NCI-H2171 (cell line): ENCODE data around the gene TSC22D1.
"Not testable (repeated sequence)": the region's sequence is repeated elsewhere in the genome, so short reads cannot be mapped to it uniquely, and the experiment has no call there.

Experiments used
- DNase-seq: peaks from one replicate; lab custom pipeline; 2025; lab: John Stamatoyannopoulos, UW

TSC22D1 gene

DNA sequence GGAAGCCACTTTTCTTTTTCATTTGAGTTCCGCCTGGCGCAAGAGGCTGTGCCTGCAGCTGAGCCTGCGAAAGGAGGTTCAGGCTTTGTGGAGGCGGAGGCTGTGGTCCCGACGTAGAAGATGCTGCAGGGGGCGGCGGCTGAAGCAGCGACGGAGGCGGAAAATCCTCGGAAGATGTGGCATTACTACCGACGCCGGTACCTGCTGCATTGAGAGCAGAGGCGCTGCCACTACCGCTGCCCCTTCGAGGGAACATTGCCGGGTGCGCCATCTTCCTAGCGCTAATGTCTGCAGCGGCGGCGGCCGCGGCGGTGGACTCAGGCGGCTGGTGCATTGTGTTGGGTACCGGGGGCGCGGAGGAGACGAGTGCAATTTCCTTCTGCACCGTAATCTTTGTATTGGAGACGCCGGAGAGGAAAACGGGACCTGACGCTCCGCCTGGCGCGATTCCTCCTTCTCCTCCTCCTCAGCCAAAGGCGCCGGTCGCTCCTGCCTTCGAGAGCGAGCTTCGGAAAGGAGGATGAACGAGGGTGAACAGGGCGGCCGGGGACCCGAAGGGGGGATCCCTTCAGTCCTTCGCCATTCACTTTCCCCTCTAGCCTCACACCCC, at the start of gene TSC22D1:
Gene TSC22D1 (minus strand): TSS at position 590 of the 610 bp plus-strand sequence. CDS start 256 bp downstream, at position 334.
- DNase-seq = peak; percentile 21

DNA sequence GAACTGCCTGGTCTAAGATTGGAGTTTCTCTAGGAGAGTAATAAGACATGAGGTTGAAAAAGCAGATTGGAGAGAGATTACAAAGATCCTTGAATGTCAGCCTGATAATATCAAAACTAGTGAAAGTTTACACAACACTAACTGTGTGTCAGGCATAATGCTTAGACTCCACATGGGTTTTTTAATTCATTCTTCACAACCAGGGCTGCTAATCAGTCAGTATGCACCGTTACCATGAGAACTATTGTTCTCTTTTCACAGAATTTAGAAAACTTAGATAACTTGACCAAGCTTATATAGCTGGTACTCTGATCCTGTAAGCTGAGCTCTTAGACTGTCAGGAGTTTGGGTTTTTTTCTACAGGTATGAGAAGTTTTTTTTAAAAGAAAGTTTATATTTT, 46.6 kb upstream of the TSC22D1 start:
- DNase-seq = no peak

DNA sequence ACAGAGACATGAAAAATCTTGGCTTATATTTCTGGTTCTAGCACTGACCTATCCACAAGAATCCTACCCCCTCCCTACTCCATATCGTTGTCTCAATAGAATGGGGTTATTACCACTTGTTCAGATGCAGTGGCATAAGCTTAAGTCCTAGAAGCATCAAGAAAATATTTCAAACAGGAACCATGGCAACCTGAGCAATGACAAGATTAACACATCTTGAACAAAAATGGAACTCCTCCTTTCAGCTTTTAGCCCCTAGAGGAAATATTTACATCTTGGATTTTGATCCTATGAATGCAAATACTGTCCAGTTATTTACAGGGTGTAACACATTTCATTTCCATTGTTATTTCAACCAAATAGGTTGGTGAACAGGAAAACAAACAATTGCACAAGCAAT, 46.1 kb upstream of the TSC22D1 start:
- DNase-seq = no peak

DNA sequence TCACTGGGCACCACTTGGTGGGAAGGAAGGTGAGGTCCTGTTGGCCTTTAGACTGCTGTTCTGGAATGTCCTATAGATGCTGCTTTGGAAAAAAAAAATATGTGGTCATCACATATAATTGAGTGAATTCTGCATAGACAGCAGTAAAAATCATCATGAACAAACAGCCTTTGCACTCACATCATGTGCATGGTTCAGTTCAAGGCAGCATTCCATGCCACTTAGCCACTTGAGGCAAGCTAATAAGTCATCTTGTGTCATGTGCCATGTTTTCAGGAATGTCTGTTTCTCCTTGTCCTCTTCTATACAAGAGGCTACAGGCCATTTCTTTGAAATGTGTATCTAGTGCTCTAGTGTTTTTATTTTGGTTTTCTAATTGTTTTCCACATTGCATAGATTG, 43.9 kb upstream of the TSC22D1 start:
- DNase-seq = no peak

DNA sequence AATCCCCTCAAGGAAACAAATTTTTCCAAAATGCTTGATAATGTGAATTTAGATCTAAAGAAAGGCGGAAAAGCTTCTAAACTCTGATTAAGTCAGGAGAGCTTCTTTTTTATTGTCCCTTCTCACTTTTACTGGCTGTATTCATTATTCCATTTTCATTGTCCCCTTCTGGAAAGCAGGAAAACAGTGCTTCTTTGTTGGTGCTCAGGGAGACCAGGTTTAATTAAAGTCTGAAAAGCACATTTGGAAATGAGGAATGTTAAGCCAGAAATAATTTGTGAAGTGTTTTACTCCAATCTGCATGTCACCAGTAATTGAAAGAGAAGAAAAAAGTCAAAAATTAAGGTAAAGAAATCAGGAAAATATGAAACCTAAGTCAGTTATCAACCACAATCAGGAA, 43.5 kb upstream of the TSC22D1 start:
- no peak for DNase-seq

DNA sequence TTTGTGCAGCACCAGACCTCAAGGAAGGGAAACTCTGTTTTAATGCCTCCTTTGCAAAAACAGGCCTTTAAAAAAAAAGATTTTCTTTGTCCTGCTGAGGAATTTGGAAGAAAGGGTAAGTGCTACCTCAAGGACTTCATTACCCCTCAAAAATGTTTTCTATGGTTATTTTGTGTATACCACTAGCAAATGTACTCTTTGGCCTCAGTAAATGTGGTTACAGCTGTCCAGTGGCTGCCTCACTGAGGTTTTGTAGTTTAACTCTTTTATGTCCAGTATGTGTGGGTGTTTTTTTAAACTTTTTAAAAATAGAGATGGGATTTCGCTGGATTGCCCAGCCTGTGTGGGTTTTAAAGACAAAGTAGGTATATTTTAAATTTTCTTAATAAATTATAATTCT, 42.2 kb upstream of the TSC22D1 start:
- DNase-seq = no peak

DNA sequence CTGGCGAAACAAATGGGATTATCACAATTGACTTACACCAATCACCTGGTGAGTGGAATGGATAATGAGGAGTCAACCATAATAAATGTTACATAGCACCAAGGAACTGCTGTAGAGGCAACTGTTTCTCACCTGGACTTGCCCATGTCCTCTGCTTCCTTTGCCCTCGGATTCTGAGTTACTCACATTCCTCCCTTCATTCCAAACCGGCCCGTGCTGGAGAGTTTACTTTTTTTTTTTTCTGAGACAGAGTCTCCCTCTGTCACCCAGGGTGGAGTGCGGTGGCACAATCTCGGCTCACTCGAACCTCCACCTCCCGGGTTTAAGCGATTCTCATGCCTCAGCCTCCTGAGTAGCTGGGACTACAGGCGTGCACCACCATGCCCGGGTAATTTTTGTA, 41.5 kb upstream of the TSC22D1 start:
- no peak for DNase-seq

DNA sequence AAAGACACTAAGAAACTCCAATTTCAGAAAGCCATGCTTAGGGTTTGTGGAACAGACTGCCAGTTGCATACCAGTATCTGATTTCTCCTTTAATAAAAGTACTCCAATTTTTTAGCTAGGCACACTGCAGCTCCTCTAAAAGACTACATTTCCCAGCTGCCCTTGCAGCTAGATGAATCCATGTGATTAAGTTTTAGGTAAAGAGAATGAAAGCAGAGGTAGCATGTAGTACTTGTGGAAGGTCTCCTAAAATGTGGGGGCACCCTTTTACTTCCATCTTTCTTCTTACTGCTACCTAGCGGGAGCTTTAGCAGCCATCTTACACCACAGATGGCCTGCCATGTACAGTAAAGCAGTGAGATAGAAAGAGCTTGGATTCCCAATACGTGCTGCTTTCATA, 33.0 kb upstream of the TSC22D1 start:
- DNase-seq = no peak

DNA sequence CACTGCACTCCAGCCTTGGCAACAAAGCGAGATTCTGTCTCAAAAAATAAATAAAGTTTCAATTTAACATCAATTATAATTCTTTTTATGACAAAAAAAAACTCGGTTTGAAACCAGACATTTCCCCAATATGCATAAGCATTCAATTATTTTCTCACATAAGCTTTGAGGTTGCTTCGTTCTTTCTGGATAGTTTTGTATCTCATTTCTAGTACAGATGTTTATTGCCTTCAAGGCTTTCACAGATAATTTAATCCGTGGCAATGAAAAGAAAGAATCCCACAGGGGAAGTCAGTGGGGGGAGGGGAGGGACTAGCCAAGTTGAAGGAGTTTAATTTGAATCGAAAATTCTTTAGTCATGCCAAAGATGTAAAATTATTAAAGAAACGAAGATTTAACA, 29.6 kb upstream of the TSC22D1 start:
- DNase-seq = no peak

DNA sequence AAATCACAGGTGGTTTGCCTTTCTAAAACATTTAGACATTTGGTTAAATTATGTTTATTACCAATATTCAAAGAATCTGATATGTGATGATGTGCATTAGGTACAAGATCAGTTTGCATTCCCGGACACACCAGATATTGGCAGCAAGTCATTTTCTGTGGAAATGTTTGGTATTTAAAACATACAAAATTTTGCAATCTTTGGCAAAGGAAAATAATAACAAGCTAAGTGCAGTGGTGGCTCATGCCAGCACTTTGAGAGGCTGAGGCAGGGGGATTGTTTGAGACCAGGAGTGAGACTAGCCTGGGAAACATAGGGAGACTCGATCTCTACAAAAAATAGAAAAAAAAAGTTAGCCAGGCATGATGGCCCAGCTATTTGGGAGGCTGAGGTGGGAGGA, 29.1 kb upstream of the TSC22D1 start:
- DNase-seq = no peak

DNA sequence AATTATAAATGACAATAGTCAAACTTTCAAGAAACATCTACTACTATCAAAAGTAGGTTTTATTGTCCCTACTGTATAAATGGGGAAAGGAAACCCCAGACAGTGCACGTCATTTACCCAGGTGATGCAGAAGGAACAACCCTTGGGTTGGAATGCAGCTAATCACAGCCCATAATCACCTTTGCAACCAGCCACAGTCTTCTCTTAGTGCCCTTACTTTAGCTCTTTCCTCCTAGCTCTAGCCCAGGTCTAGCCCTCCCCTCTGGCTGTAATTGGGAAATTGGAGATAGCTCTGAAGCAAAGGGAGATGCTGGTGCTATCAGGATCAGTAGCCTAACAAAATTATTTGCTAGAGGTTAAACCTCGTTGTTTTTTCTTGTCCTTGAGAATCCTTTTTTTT, 25.5 kb upstream of the TSC22D1 start:
- DNase-seq = no peak

DNA sequence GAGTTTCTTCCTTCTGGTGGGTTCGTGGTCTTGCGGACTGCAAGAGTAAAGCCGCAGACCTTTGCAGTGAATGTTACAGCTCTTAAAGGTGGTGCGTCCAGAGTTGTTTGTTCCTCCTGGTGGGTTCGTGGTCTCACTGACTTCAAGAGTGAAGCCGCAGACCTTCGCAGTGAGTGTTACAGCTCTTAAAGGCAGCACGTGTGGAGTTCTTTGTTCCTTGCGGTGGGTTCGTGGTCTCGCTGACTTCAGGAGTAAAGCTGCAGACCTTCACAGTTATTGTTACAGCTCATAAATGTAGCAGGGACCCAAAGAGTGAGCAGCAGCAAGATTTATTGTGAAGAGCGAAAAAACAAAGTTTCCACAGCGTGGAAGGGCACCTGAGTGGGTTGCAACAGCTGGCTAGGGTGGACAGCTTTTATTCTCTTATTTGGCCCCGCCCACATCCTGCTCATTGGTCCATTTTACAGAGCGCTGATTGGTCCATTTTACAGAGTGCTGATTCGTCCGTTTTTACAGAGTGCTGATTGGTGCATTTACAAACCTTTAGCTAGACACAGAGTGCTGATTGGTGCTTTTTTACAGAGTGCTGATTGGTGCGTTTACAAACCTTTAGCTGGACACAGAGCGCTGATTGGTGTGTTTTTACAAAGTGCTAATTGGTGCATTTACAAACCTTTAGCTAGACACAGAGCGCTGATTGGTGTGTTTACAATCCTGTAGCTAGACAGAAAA, 17.9 kb upstream of the TSC22D1 start:
- not testable (repeated sequence) for DNase-seq

DNA sequence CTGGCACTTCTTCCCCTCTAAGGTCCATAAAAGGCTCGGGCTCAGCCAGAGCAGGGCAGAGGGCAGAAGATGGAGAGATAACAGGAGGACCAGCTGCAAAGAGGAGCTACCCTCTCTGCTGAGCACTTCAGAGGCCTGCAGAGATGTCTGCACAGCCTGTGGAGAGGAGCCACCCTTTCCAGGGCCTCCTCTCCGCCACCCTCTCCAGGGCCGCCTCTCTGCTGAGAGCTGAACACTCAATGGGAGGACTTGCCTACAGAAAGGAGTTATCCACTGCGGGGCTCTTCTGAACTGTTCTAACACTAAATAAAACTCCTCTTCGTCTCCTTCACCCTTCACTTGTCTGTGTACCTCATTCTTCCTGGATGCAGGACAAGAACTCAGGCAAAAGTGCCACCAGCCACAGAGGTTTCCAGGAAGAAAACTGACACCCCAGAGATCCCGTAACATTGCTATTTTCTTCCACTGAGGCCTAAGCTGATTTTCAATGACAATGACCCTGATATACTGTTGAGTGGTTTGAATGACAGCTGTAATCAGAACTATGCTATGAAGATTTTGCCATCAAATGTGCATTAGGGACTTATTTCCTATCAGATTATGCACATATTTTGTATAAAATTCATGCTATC, 16.2 kb upstream of the TSC22D1 start:
- no peak for DNase-seq

DNA sequence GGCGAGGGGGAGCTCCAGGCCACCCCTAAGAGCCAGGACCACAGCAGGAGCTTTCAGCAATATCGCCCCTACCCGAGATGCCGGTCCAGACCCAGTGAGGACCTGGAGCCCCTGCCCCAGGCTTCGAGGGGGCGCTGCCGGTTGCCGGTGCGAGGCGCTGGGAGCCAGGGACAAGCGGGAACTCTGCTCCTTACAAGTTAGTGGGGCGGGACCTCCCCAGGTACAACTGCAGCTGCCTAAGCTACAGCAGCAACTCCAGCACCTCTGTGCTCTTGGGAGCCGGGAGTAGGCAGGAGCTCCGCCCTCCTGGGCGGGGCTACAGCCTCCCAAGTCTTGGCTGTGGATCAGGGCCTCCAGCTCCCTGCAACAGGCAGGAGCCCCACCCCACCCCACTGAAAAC, 15.2 kb upstream of the TSC22D1 start:
- DNase-seq = no peak

DNA sequence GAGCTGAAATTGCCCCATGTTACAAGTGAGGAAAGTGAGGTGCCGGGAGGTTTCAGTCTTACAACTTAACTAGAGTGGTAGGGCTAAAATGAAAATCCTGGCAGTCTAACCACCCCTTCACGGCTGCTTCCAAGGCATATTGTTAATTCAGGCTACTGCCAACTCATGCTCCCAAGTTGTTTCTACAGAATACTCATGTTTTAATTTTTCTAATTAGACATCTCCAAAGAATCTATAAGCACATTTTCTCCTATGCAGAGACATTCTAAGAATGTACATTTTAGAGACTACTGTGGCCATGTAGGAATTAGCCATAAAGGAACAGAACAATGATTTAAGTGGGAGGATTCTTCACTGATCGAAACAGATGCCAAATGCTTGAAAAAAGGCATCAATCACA, 7.0 kb upstream of the TSC22D1 start:
- DNase-seq = no peak

DNA sequence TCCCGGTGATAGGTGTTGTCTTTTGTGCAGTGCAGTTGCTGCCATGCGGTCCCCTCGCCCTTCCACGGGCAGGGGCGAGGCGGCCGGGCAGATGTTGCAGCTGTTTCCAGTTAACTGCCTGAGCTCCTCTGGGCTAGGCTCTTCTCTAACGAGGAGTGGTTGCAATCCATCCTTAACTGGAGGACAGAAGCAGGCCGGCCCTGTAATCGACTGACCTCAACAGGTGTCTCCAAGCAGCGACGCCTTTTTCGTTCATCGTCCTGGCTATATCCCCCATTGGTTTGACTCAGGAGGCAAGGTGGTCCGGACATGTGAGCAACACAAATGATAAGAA, 1.9 kb upstream of the TSC22D1 start:
- DNase-seq = no peak

DNA sequence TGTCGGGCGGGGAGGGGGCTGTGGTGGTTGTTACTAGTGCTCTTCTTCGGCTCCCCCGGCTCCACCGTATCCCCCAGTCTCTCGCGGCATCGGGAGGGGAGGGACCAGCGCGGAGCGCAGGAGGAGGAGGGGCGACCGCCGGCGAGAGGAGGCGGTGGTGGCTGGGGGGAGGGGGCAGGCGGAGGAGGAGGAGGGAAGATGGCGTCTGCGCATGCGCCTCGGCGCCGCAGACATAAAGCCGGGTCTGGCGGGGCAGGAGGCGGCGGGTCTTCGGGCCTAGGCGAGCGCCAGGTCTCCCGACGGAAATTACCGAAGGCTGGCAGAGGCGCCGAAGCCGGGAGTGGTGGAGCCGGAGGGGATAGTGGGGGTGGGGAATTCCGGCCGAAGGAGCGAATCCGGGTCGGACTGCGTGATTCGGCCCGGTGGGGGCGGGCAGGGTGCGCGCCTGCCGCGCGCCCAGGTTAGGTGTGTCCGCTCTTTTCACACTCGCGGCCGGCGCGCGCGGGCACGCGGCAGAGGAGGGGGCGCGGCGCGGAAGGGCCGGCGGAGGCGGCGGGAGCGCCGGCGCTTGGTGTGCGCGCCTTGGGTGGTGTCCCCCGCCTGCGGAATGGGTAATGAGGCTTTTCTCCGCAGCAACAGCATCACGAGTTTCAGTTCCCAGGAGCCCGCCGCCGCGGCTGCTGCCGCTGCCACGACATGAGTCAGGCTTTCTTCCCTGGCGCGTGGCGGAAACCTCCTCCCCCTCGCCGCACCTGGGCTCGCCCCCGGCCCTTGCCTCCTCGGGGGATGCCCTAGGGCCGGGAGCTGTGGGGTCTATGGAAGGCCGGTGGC, 1.3 kb upstream of the TSC22D1 start:
- peak; percentile 86 for DNase-seq

DNA sequence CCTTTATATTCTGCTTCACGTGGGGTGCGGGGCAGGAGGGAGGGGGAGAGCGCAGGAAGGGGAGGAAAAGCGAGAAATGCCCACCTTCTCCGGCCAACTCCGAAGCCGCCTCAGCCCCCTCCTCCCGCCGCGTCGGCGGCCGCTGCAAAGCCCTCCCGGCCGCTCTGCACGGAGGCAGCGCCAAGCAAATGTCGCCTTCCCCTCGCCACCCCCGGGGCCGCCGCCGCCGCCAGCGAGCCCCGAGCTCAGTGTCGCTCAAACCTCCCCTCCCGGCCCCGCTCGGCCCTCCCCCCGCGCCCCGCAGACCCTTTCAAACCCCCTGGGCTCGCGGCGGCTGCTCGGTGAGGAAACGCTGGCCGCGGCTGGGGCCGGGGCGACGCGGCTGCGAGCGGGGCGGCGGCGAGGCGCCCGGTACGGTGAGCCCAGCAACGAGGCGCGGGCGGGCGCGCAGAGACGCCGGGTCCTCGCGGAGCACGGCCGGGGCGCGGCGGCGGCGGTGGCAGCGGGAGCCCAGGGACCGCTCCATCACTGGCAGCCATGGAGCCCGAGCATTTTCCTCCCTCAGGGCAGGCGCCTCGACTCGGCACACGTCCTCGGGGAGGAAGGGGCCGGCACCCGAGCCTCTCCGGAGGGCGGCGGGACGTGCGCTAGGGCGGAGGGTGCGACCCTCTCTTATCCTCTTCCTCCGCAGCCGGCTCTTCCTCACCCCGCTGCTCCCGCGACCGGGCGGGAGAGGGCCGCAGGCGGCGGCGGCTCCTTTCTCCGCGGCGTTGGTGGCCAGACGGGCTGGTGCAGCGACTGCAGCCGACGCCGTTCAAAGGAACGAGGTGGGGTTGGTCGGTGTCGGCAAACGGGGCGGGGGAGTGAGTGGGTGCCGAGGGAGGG, 463 bp upstream of the TSC22D1 start:
- DNase-seq = no peak

DNA sequence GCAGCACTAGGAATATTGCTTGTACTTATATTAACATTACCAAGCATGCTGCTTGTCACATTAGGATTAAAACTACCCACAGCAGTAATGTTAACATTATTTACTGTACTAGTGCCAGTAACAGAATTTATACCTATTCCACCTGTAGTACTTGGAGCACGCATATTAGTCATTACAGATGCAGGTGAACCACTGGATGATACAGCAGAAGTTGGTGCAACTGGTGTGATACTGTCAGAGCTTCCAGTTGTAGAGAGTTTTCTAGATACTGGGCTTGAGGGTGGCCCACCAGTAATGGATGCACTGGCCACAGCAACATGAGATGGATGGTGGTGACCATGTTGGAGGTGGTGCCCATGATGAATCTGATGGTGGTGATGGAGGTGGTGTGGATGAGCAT, 1.1 kb downstream of the TSC22D1 start:
- no peak for DNase-seq

DNA sequence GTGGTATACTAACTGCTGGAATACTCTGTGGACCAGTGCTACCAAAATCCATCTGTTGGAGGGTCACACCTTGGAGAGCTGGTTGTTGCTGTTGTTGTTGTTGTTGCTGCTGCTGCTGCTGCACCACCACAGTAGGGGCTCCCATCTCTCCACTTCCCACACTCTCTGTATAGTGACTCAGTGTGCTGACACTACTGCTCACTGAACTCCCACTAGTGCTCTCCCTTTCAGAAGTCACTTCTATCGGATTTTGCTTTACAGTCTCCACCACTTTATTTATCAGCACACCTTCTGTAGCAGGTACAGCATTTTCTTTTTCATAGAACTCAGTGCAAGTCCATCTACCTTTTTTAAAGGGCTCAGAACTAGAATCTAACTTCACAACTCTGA, 1.7 kb downstream of the TSC22D1 start:
- no peak for DNase-seq

DNA sequence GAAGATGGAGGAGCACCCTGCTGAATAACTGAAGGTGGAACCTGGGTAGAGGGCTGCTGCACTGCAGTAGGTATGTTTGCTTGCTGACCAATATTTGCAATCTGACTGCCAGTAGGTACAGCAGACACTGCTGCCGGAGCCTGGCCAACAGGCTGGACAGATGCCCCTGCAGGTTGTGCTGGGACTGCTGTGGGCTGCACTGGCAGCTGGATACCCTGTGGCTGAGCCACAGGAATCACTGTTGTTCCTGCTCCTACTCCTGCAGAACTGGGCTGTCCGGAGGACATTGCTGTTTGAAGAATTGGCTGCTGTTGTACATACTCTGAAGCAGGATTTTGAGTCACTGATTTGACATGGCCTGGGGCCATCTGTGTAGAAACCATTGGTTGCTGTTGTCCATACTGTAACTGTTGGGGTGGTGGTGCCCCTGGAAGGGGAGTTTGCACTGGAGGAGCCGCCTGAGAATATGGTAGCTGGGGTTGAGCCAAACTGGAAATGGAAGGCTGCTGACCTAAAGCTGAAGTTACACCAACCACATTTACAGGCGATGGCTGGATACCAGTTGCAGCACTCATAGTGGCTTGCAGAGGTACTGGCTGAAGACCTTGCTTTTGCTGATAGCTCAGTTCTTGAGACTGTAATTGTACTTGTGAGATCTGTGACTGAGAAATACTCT, 2.2 kb downstream of the TSC22D1 start:
- no peak for DNase-seq
